GM19193 (cell line): ENCODE results near the gene TSHZ2.

ENCODE experiments used
- POLR2A ChIP-seq: IDR thresholded peaks from 4 replicates; pipeline ENCODE4 v1.6.1; 2011; ENCODE audit not compliant: insufficient read depth, insufficient read length; ENCODE audit errors: extremely low read depth

The TSHZ2 gene

DNA sequence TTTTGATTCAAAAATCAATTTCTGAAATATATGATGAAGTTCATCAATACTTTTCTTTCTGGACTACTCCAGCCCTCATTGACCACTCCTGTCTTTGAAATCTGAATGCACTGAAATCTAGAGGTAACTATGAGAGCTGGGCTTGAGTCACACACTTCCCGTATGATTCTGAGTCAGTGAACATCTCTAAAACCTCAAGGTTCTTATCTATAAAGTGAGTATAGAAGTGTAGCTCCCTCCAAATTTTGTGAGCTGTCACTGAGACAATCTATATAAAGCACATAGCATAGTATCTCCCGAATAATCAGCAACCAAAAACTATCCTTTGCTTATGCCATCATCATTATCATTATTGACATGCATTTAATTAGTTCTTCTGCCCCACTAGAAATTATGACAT lies 182.4 kb downstream of the TSHZ2 start:
- no peak for TF ChIP-seq POLR2A

DNA sequence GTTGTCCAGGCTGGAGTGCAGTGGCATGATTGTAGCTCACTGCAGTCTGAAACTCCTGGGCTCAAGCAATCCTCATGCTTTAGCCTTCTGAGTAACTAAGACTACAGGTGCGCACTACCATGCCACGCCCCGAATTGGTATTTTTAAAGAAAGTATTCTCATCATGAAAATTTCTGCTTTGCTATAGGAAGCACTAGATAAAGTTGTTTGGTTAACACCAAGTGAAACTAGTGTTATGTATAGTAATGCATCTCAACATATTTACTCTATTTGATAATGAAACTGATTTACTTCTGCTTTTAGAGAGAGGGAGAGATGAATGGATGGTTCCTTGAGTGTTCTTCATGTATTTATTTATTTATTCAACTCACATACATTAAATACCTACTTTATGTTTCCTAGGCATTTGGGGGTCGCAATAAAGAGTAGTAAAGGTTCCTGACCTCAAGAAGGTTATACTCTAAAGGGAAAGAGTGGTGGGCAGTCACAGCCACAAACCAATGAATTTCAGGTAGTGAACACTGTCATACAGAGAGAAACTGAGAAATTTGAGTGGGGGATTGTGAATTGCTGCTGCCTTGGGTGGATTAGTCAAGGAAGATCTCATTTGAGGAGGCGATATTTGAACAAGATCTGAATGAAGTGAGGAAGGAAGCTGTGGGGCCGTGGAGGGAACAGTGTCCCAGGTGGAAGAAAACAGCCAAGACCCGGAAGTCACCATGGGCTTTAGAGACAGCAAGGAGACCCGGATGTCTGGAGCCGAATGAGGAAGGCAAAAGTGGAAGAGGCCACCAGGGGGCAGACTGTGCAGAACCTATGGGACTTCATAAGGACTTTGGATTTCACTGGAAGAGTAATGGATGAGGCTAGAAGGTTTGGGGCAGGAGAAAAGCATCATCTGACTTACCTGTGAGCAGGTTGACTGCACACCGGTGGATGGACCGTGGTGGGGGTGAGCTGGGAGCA lies 185.6 kb downstream of the TSHZ2 start:
- no peak for TF ChIP-seq POLR2A

DNA sequence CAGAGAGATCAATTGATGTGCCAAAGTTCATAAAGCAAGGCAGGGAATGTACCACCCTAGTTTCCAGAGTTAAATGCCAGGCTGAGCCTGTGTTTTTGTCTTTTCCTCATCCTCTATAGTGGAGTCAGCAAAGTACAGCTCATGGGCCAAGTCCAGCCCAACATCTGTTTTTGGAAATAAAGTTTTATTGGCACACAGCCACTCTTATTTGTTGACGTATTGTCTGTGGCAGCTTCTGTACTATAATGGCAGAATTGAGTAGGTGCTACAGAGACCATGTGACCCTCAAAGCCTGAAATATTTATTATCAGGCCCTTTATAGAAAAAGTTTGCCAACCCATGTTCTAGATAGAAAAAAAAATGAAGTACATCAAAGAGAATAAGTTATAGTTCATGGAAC lies 187.0 kb downstream of the TSHZ2 start:
- TF ChIP-seq POLR2A = no peak

DNA sequence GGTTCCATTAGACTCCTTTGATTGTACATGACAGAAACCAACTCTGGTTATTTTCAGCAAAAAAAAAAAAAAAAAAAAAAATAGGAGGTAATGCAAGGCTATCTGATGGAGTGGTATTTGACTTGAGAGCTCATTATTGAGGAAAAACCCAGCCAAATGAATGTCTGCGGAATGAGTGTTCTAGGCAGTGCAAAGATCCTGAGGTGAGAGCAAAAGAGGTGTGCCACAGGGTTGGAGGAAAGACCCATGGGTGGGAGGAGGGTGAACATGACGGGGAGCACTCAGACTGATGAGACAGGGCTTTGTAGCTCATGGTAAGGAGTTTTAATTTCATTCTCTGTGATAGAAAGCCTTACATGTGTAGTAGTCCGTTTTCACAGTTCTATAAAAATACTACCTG lies 188.9 kb downstream of the TSHZ2 start:
- no peak for TF ChIP-seq POLR2A

DNA sequence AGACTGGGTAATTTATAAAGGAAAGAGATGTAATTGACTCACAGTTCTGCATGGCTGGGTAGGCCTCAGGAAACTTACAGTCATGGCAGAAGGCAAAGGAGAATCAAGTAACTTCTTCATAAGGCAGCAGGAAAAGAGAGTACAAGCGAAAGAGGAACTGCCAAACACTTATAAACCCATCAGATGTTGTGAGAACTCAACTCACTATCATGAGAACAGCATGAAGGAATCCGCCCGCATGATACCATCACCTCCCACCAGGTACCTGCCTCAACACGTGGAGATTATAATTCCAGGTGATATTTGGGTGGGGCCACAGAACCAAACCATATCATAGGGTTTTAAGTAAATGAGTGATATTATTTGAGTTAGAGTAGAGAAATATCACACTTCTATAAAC lies 189.3 kb downstream of the TSHZ2 start:
- no peak for TF ChIP-seq POLR2A

DNA sequence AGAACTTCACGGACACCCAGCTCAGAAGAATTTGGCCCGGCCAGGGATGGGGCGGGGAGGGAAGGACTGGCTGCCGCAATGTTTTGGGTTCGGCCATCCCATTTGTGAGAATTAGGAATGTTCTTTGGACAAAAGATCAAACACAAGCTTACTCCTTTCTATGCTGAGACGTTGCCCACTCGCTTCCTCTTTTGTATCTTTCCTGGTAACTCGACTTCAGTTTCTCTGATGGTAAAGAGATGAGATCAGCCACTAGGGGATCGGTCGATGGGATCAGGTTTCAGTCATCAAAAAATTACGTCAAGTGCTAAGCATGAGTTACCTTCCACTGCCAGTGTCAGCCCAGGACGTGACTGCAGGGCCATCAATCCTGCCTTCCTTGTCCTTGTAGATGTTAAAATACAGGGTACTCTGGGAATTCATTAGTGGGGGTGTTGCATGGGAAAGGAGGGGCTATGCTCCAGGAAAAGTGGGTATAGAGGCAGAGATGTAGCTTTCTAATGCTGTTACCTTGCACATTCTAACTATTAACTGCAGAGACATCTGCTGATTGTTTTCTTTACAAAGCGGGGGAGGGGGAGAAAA lies 190.2 kb downstream of the TSHZ2 start:
- TF ChIP-seq POLR2A = no peak

DNA sequence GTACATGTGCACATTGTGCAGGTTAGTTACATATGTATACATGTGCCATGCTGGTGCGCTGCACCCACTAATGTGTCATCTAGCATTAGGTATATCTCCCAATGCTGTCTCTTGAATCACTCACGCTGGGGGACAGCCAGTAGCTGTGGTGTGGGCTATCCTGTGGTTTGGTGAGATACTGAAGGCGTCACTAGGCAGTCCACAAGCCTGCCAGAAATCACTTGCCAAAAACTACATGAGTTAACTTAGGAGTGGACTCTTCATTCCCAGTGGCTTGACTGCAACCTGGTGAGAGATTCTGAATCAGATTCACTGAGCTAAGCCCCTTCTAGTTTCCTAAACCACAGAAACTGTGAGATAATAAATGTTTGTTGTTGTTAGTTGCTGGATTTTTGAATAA lies 191.3 kb downstream of the TSHZ2 start:
- no peak for TF ChIP-seq POLR2A

DNA sequence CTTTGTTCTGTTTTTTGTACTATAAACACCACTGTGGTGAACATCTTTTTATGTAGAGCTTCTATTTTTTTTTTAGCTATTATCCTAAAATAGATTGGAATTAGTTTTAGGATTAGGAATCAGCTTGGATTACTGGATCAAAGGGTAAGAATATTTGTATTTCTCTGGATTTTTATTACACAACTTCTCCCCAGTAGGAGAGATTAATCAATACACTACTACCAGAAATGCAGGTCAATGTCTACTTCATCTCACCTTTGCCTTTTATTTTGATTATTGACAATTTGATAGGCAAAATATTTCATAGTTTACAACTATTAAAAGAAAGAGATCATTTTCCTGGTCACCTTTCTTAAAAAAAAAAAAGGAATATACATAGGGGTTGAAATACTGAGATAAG lies 191.9 kb downstream of the TSHZ2 start:
- no peak for TF ChIP-seq POLR2A

DNA sequence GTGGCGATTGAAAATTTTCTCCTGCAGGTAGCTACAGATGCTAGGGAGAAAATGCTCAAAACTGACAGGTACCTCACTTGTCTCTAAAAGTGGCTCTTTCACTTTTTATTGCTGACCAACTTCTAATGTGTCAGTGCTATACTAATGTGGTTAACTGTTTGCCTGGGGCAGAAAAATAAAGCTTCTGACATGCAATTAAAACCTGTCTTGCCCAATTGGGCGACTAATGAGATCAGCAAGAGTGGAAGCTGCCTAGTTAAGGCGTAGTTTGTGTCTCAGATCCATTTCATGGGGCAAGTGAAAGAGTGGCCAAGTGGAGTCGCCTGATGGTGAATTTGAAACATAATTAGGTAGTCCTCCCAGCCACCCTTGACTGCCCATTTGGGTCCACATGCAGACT lies 193.3 kb downstream of the TSHZ2 start:
- TF ChIP-seq POLR2A = no peak

DNA sequence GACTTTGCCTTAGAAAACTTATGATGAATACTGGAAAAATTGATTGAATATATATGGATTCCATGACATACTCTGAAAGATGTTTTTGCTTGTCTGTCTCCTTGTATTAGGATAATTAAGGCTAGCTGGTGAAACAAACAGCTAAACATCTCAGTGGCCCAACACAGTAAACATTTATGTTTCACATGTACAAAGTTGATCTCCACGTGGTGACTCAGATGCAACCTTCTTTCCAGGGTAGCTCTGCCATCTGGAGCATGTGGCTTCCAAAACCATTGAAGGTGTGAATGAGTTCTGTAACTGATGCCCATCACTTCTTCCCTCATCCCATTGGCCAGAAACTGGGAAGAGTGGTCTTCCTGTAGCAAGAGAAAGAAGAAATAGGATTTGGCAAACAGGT lies 196.3 kb downstream of the TSHZ2 start:
- TF ChIP-seq POLR2A = no peak

DNA sequence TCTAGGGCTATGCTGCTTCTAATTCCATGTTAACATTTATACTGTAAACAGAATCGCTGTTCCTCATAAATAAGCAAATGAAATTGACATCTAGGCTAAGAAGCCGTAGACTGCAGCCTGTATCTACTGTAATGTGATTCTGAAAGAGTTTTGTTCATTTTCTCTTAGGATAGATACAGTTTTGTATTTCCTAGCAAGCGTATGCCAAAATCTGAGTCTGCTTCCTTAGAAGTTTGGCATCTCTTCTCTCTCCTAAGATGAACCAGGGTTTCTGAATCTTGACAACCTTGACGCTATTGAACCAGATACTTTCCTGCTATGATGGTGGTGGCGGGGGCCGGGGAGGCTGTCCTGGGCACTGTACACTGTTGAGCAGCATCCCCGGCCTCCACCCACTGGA lies 198.0 kb downstream of the TSHZ2 start:
- no peak for TF ChIP-seq POLR2A

DNA sequence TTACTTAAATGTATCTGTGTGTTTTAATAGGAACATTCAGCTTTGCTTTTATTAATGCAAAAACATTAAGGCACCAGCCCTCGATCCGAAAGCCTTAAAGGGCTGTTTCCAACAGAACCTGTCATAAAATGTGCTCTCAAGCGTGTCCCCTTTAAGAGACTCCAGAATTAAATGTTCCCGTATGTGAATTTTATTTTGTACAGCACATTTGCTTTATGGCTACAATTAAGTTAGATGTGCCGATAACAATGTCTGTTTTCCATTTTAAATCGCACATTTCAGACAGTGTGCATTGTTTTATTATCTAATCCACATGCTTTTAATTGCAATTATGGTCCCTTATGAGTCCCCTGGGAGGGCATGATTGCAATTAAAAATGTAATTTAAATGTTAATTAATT lies 198.9 kb downstream of the TSHZ2 start:
- TF ChIP-seq POLR2A = no peak

DNA sequence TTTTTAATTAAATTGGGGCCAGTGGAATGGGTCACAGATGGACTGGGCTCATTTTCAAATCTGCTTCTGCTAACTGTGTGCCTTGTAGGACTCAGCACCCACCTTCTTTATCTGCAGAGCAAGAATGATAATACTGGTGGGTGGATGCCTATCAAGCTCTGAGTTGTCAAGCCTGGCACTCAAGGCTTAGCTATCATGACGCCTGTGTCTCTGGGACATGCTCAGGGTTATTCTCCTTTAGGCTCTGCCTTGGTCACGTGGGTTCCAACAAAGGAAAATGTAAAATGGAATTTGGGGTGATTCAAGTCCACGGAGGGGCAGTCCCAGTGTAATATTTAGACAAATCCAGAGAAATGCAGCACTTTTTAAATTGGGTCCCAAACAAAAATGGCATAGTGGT lies 202.3 kb downstream of the TSHZ2 start:
- TF ChIP-seq POLR2A = no peak

DNA sequence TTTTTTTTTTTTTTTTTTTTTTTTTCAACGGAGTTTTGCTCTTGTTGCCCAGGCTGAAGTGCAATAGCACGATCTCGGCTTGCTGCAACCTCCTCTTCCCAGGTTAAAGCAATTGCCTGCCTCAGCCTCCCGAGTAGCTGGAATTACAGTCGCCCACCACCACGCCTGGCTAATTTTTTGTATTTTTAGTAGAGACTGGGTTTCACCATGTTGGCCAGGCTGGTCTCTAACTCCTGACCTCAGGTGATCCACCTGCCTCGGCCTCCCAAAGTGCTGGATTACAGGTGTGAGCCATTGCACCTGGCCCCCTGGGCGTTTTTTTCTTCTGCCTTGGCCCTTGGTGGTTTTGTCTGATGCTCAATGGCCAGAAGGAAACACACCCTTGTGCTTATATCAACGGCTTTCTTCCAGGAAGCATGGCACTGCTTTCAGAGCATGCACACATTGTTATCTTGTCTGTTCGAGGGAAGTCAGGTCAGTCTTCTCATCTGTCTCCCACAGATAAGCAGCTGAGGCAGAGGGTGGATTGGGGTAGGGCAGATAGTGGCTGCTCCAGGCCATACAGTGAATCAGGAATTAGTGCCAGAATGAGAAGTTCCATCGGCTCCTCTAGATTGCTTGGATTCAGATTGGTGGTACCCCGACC lies 203.1 kb downstream of the TSHZ2 start:
- TF ChIP-seq POLR2A = no peak

DNA sequence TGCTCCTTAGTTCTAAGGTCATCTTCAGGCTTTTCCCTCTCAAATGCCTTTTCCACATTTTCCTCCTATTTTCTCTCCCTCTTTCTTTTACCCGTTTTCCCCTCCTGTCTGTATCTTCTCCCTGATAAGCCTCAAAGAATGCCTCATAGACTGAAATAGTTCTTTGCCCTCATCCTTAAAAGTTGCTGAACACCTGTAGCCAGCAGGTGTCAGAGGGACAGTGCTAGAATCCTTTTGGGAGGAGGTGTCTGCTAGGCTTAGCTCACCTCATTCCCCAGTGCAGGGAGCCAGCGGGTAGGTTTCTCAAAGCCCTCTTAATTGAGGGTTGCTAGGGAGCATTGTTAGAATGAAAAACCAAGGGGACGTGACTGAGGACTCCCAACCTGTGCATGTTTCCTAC lies 204.0 kb downstream of the TSHZ2 start:
- no peak for TF ChIP-seq POLR2A

DNA sequence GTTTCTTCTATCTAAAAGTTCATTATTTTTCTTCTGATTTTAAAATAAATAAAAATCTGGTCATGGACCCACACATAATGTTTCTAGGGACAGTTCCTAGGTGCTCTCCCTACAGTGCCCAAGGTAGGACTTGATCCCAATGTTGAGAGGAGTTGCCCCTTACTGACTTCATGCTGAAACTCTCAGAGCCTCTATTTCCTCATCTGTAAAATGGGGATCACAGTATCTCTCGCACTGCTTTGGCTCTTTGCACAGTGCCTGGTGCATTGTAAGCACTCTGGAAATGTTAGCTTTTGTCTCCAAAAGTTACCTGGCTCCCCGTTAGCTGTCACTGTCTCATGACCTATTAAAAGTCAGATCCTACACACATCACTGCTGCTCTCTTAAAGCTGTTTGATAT lies 205.5 kb downstream of the TSHZ2 start:
- no peak for TF ChIP-seq POLR2A
